MCF 10A (cell line): Measurements from ENCODE around the gene SNX11. TPM values are rescaled to one million over a fixed set of nuclear protein-coding genes. Genes with fewer than 3 reads are reported as not detected.

Experiments used
- Bru-seq: library from RNA; stranded (reverse); fragments of 400-500 nt; gene quantifications from one replicate; lab custom pipeline; 2021; lab: Mats Ljungman, UMichigan
- BruChase-seq, 2 experiments: library from RNA; stranded (reverse); fragments of 400-500 nt; gene quantifications; one replicate each; lab custom pipeline; 2021; lab: Mats Ljungman, UMichigan
- BruUV-seq: library from RNA; stranded (reverse); fragments of 400-500 nt; replicated peaks from 2 replicates; lab custom pipeline; 2021; lab: Mats Ljungman, UMichigan
- CTCF ChIA-PET: fragments of 300-600 bp; sonication (Branson Sonifier 250); formaldehyde crosslinking; extraction: SDS; loops from one replicate; lab custom pipeline; 2021; ENCODE audit warnings: antibody characterized with exemption, inconsistent platforms; lab: Yijun Ruan, JAX
- POLR2A ChIA-PET: fragments of 300-600, 350-650 bp; sonication (Branson Sonifier 250); formaldehyde crosslinking; extraction: SDS; loops from one replicate; lab custom pipeline; 2020; ENCODE audit warnings: antibody characterized with exemption, inconsistent platforms; lab: Yijun Ruan, JAX
- DNase-seq: peaks from one replicate; pipeline ENCODE4 v3.0.0-alpha.2; 2018; ENCODE audit not compliant: unreplicated experiment
- H3K27ac Mint-ChIP-seq: one replicate; pipeline ENCODE4 v1.8.0; 2022; ENCODE audit warnings: mild to moderate bottlenecking, low read depth, mixed read lengths; ENCODE audit not compliant: unreplicated experiment
- H3K27me3 Mint-ChIP-seq: one replicate; pipeline ENCODE4 v1.8.0; 2022; ENCODE audit warnings: mixed read lengths; ENCODE audit not compliant: insufficient read depth, unreplicated experiment
- H3K36me3 Mint-ChIP-seq: one replicate; pipeline ENCODE4 v1.8.0; 2022; ENCODE audit warnings: mild to moderate bottlenecking, moderate library complexity, mixed read lengths; ENCODE audit not compliant: insufficient read depth, unreplicated experiment
- H3K4me1 Mint-ChIP-seq: one replicate; pipeline ENCODE4 v1.8.0; 2022; ENCODE audit warnings: mixed read lengths; ENCODE audit not compliant: insufficient read depth, unreplicated experiment
- H3K4me3 Mint-ChIP-seq: one replicate; pipeline ENCODE4 v1.8.0; 2022; ENCODE audit warnings: mild to moderate bottlenecking, moderate library complexity, mixed read lengths; ENCODE audit not compliant: unreplicated experiment
- H3K9me3 Mint-ChIP-seq: one replicate; pipeline ENCODE4 v1.8.0; 2022; ENCODE audit warnings: mixed read lengths; ENCODE audit not compliant: unreplicated experiment
- CTCF ChIP-seq: fragments of 200-600 bp; IDR thresholded peaks from one replicate; pipeline ENCODE4 v1.8.0; 2022; ENCODE audit warnings: antibody characterized with exemption, mild to moderate bottlenecking; ENCODE audit not compliant: unreplicated experiment
- intact Hi-C: fragments of 100-400 bp; cut with micrococcal nuclease; formaldehyde crosslinking; loops from 2 replicates; pipeline ENCODE4 v1.14.1; 2022
- long read RNA-seq: library from polyadenylated mRNA; stranded (forward); transcript quantifications from one replicate; pipeline ENCODE4 v2.0.0, GENCODE V29; 2022
- total RNA-seq: library from RNA; stranded (reverse); gene quantifications from 2 replicates; pipeline ENCODE4 v1.2.3, GENCODE V29; 2022

Gene SNX11, protein sequence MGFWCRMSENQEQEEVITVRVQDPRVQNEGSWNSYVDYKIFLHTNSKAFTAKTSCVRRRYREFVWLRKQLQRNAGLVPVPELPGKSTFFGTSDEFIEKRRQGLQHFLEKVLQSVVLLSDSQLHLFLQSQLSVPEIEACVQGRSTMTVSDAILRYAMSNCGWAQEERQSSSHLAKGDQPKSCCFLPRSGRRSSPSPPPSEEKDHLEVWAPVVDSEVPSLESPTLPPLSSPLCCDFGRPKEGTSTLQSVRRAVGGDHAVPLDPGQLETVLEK
- total RNA-seq (21.7 and 24.2 TPM in 2 replicates), Bru-seq, nascent RNA (percentile 68 among the genes with signal in this experiment), BruChase-seq, experiment 1, labeled RNA remaining after a 6-hour chase (percentile 75 among the genes with signal in this experiment), BruChase-seq, experiment 2, labeled RNA remaining after a 2-hour chase (percentile 79 among the genes with signal in this experiment)
- long read RNA-seq, transcript SNX11-201 (7 exons, 2,315 nt), result major isoform, 30 of 67 reads
- long read RNA-seq, transcript SNX11-202 (8 exons, 2,733 nt), result minor isoform, 15 of 67 reads
- long read RNA-seq, partial matches to known transcripts, result 3 of 67 reads
- long read RNA-seq, other reads (novel, unspliced or antisense), result 13 of 67 reads

- Mint-ChIP-seq H3K27me3 (no peaks in the 10 kb centered on the region), H3K4me3 (peak within 1 kb of the TSS; percentile 98), H3K4me1 (peaks cover 21% of the 10 kb centered on the region), H3K27ac (peak within 1 kb of the TSS; percentile 87), H3K9me3 (no peaks in the 10 kb centered on the region), H3K36me3 (peaks cover 8% of the 10 kb centered on the region)
- intact Hi-C loops, result no loop called here
- TF ChIP-seq CTCF, result no peak
- ChIA-PET CTCF (interaction anchor here (0.6 to 5.7 kb wide), 9 partner anchors 16 to 81 kb away, joined by 3 to 34 read pairs (median 4); no protein-coding TSS in a partner anchor), POLR2A (interaction anchor here (0.6 to 4.2 kb wide), 34 partner anchors 8 to 917 kb away, joined by 3 to 59 read pairs (median 5); partner anchors contain the start of genes LRRC46, MRPL10, NFE2L1 and PNPO)
- DNase-seq, result peak; percentile 85
- TSS peak; percentile 82 for BruUV-seq
Observed at GRCh38 chr17:48107137-48108055, at the start of gene SNX11. TSS of gene SNX11 (plus strand) at chr17:48107766. CDS start at chr17:48112044, 4,278 bp downstream.

DNA sequence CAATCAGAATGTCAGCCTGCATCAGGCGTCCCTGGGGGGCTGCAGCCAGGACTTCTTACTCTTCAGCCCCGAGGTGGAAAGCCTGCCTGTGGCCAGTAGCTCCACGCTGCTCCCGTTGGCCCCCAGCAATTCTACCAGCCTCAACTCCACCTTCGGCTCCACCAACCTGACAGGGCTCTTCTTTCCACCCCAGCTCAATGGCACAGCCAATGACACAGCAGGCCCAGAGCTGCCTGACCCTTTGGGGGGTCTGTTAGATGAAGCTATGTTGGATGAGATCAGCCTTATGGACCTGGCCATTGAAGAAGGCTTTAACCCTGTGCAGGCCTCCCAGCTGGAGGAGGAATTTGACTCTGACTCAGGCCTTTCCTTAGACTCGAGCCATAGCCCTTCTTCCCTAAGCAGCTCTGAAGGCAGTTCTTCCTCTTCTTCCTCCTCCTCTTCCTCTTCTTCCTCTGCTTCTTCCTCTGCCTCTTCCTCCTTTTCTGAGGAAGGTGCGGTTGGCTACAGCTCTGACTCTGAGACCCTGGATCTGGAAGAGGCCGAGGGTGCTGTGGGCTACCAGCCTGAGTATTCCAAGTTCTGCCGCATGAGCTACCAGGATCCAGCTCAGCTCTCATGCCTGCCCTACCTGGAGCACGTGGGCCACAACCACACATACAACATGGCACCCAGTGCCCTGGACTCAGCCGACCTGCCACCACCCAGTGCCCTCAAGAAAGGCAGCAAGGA lies 49.0 kb upstream of the SNX11 start:
- Mint-ChIP-seq H3K27ac (peak overlapping the region; percentile 16), H3K27me3 (no peaks in the 10 kb centered on the region), H3K9me3 (no peaks in the 10 kb centered on the region), H3K4me3 (no peak overlapping the region), H3K36me3 (peaks cover 91% of the 10 kb centered on the region), H3K4me1 (peaks cover 36% of the 10 kb centered on the region)
- ChIA-PET CTCF (interaction anchor here (0.7 to 1.6 kb wide), 5 partner anchors 11 to 49 kb away, joined by 3 to 5 read pairs (median 5); partner anchors contain the start of gene SNX11), POLR2A (interaction anchor here (1.0 to 17.1 kb wide), 5 partner anchors 7 to 50 kb away, joined by 4 to 353 read pairs (median 5); partner anchors contain the start of gene NFE2L1)
- DNase-seq, result no peak
- BruUV-seq, result no TSS peak
- TF ChIP-seq CTCF, result no peak
- intact Hi-C loops, result no loop called here

DNA sequence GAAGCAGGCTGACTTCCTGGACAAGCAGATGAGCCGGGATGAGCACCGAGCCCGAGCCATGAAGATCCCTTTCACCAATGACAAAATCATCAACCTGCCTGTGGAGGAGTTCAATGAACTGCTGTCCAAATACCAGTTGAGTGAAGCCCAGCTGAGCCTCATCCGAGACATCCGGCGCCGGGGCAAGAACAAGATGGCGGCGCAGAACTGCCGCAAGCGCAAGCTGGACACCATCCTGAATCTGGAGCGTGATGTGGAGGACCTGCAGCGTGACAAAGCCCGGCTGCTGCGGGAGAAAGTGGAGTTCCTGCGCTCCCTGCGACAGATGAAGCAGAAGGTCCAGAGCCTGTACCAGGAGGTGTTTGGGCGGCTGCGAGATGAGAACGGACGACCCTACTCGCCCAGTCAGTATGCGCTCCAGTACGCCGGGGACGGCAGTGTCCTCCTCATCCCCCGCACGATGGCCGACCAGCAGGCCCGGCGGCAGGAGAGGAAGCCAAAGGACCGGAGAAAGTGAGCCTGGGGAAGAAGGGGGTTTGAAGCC lies 48.4 kb upstream of the SNX11 start:
- CTCF ChIA-PET, result interaction anchor here (1.4 to 1.6 kb wide), 2 partner anchors 33 to 34 kb away, joined by 5 read pairs; no protein-coding TSS in a partner anchor

More for the DNA sequence above, 48.4 kb upstream of the SNX11 start:
- H3K4me3 Mint-ChIP-seq, result no peak overlapping the region
- peak overlapping the region; percentile 64 for H3K27ac Mint-ChIP-seq
- peaks cover 94% of the 10 kb centered on the region for H3K36me3 Mint-ChIP-seq
- DNase-seq, result no peak
- intact Hi-C loops, result no loop called here
- TF ChIP-seq CTCF, result no peak
- no TSS peak for BruUV-seq
- H3K9me3 Mint-ChIP-seq, result no peaks in the 10 kb centered on the region
- POLR2A ChIA-PET, result interaction anchor here (1.5 to 17.1 kb wide), 3 partner anchors 7 to 41 kb away, joined by 5 to 353 read pairs (median 24); partner anchors contain the start of gene NFE2L1
- peaks cover 34% of the 10 kb centered on the region for H3K4me1 Mint-ChIP-seq
- no peaks in the 10 kb centered on the region for H3K27me3 Mint-ChIP-seq
